HepG2 (cell line): Measurements from ENCODE around the gene AAGAB. TPM values are rescaled to one million over a fixed set of nuclear protein-coding genes. Genes with fewer than 3 reads are reported as not detected.
A peak's percentile ranks its signal among the peaks of the same experiment; 100 is the strongest.

ENCODE experiments used
- ATAC-seq: fragments of 200-7000 bp; cut with Tn5 transposase; 3 replicates; pipeline ENCODE4 v1.9.1; 2020; ENCODE audit warnings: mild to moderate bottlenecking, moderate library complexity
- BruUV-seq: library from RNA; stranded (reverse); fragments of 400-500 nt; replicated peaks from 2 replicates; lab custom pipeline; 2021; lab: Mats Ljungman, UMichigan
- CTCF ChIA-PET: fragments of 300-600 bp; formaldehyde crosslinking; extraction: SDS; loops from one replicate; lab custom pipeline; 2021; ENCODE audit warnings: low total read pairs, inconsistent platforms, low intra/inter-chr PET ratio; lab: Yijun Ruan, JAX
- POLR2A ChIA-PET: fragments of 350-600 bp; sonication (Branson Sonifier 250); formaldehyde crosslinking; loops from one replicate; lab custom pipeline; 2020; ENCODE audit warnings: antibody characterized with exemption, inconsistent platforms; lab: Yijun Ruan, JAX
- DNase-seq: peaks from one replicate; pipeline ENCODE4 v3.0.0-alpha.2; 2015; ENCODE audit warnings: low spot score
- FAIRE-seq: peaks from 3 replicates; lab custom pipeline; 2011; peaks lifted over from hg19 to GRCh38; lab: Jason Lieb, UNC
- H2AFZ ChIP-seq: one replicate; pipeline ENCODE4 v1.6.1; 2011; ENCODE audit warnings: low read length, inconsistent platforms
- H3K27ac ChIP-seq: fragments of 300-600 bp; 3 replicates; pipeline ENCODE4 v1.8.0; 2011; ENCODE audit warnings: mixed run types, mild to moderate bottlenecking, mixed read lengths, low read length, inconsistent platforms; ENCODE audit not compliant: insufficient read depth; ENCODE audit errors: extremely low read length
- H3K27me3 ChIP-seq, 2 experiments: fragments of 200-600 bp in 1 of 2; 2 replicates in 1 of 2; 3 replicates in 1 of 2; pipeline versions ENCODE4 v1.6.0 to v1.8.0; 2011; ENCODE audit warnings: low read length in 2 of 2, mild to moderate bottlenecking in 2 of 2, moderate library complexity in 2 of 2, inconsistent platforms in 1 of 2; ENCODE audit not compliant: insufficient read depth in 2 of 2, control insufficient read depth in 1 of 2
- H3K36me3 ChIP-seq, 2 experiments: fragments of 200-600 bp in 1 of 2; replicated peaks in 1 of 2; 2 replicates in 1 of 2; 3 replicates in 1 of 2; pipeline versions ENCODE4 v1.5.1 to v1.8.0; 2011; ENCODE audit warnings: low read length in 2 of 2, inconsistent platforms in 1 of 2; ENCODE audit not compliant: insufficient read depth in 2 of 2, control insufficient read depth in 1 of 2
- H3K4me1 ChIP-seq: 2 replicates; pipeline ENCODE4 v1.5.1; 2012; ENCODE audit warnings: low read length, inconsistent platforms; ENCODE audit not compliant: insufficient read depth
- H3K4me2 ChIP-seq: 2 replicates; pipeline ENCODE4 v1.6.0; 2011; ENCODE audit warnings: low read depth, low read length, inconsistent platforms
- H3K4me3 ChIP-seq, 3 experiments: fragments of 200-600 bp in 1 of 3; sonication (generic), shearing (Covaris generic) in 1 of 3; replicated peaks in 1 of 3; 2 replicates each; pipeline ENCODE4 v1.5.1; 2011 to 2016; ENCODE audit warnings: low read length in 3 of 3, inconsistent platforms in 2 of 3, low read depth in 2 of 3, mild to moderate bottlenecking in 2 of 3, control low read depth in 1 of 3, mixed read lengths in 1 of 3; ENCODE audit not compliant: insufficient read depth in 1 of 3
- H3K79me2 ChIP-seq: one replicate; pipeline ENCODE4 v1.6.1; 2011; ENCODE audit warnings: low read length, inconsistent platforms; ENCODE audit not compliant: insufficient read depth
- H3K9ac ChIP-seq: 2 replicates; pipeline ENCODE4 v1.6.0; 2011; ENCODE audit warnings: mild to moderate bottlenecking, low read depth, low read length, inconsistent platforms; ENCODE audit not compliant: insufficient read depth
- H3K9me3 ChIP-seq: 2 replicates; pipeline ENCODE4 v1.5.1; 2012; ENCODE audit warnings: mild to moderate bottlenecking, low read length
- H4K20me1 ChIP-seq: 2 replicates; pipeline ENCODE4 v1.6.0; 2011; ENCODE audit warnings: inconsistent platforms, mild to moderate bottlenecking, low read length, moderate library complexity; ENCODE audit not compliant: insufficient read depth
- ATF7 ChIP-seq, 2 experiments: fragments of 450-650 bp in 1 of 2; sonication (generic) in 1 of 2; formaldehyde crosslinking in 1 of 2; IDR thresholded peaks; 2 replicates each; pipeline versions ENCODE4 v1.4.0 to v1.6.1; 2016 to 2020; ENCODE audit warnings: antibody characterized with exemption in 1 of 2, mild to moderate bottlenecking in 1 of 2, missing genetic modification reagents in 1 of 2
- CREB1 ChIP-seq, 2 experiments: fragments of 450-650 bp in 1 of 2; IDR thresholded peaks; 2 replicates each; pipeline ENCODE4 v1.6.1; 2016 to 2017; ENCODE audit warnings: control low read depth in 1 of 2, mild to moderate bottlenecking in 1 of 2, missing compliant biosample characterization in 1 of 2, missing genetic modification characterization in 1 of 2
- ETS1 ChIP-seq: sonication (generic); formaldehyde crosslinking; IDR thresholded peaks from 2 replicates; pipeline ENCODE4 v1.4.0; 2020; ENCODE audit warnings: missing genetic modification reagents
- NCOA1 ChIP-seq: sonication (generic); formaldehyde crosslinking; IDR thresholded peaks from 2 replicates; pipeline ENCODE4 v1.9.0; 2021; ENCODE audit warnings: missing genetic modification reagents
- POGK ChIP-seq: sonication (generic); formaldehyde crosslinking; conservative IDR thresholded peaks from 2 replicates; pipeline ENCODE4 v1.8.0; 2022; ENCODE audit warnings: mild to moderate bottlenecking, moderate library complexity, missing genetic modification reagents
- TFDP2 ChIP-seq: sonication (generic); formaldehyde crosslinking; IDR thresholded peaks from 2 replicates; pipeline ENCODE4 v1.4.0; 2020; ENCODE audit warnings: missing genetic modification reagents
- WGBS: methylation state at CpG from one replicate; pipeline ENCODE4 v1.1.6; 2017; ENCODE audit warnings: low lambda C conversion rate; 5-methylcytosine and 5-hydroxymethylcytosine counted together
- in situ Hi-C: cut with HindIII; loops from 2 replicates; pipeline ENCODE4 v1.10.0; 2017; ENCODE audit warnings: low pct_unique_long_range_greater_than_20kb; ENCODE audit not compliant: extremely low pct_ligation_motif_present
- intact Hi-C: fragments of 100-400 bp; cut with micrococcal nuclease; formaldehyde crosslinking; loops from one replicate; pipeline ENCODE4 v1.10.0; 2022; ENCODE audit not compliant: unreplicated experiment
- polyA plus RNA-seq, 8 experiments: library from polyadenylated mRNA; depleted of rRNA in 3 of 8; stranded (reverse) in 7 of 8; unstranded in 1 of 8; fragments of >200 nt; fragmentation: Illumina TruSeq in 4 of 8; extraction: Trizol in 4 of 8; gene quantifications; 2 replicates each; pipeline versions ENCODE4 v1.2.1 to v1.2.3, GENCODE V29; 2011 to 2016; ENCODE audit warnings: low read depth in 4 of 8, missing spikeins in 1 of 8, mixed read lengths in 1 of 8; ENCODE audit not compliant: insufficient read depth in 1 of 8
- total RNA-seq, 5 experiments: library from RNA; depleted of rRNA; stranded (reverse); fragments of >200 nt; fragmentation: Illumina TruSeq; extraction: Trizol; gene quantifications; 2 replicates each; pipeline ENCODE4 v1.2.3, GENCODE V29; 2016; ENCODE audit warnings: low read depth in 1 of 5

Gene AAGAB
- total and polyA plus RNA-seq, 2 of the 13 experiments (the other 11 are each of a cell fraction or from before 2014, with no cell fraction given) = 8.0 to 34.9 TPM

- Histone ChIP-seq H2AFZ (no peak overlapping the region), H3K9ac (no peak overlapping the region), H4K20me1 (no peaks in the 10 kb centered on the region), H3K4me3 (no peak overlapping the region), H3K36me3 (no peaks in the 10 kb centered on the region)
- TF ChIP-seq ATF7 (IDR thresholded peaks at IDR 0.05) = peak; percentile 62
- TF ChIP-seq ATF7 (CRISPR knock-in tag; IDR thresholded peaks at IDR 0.05) = no peak
- TF ChIP-seq CREB1 (IDR thresholded peaks at IDR 0.05) = peak; percentile 70
- no peak for TF ChIP-seq CREB1 (CRISPR knock-in tag; IDR thresholded peaks at IDR 0.05)
- no peak for TF ChIP-seq POGK (CRISPR knock-in tag)
- TF ChIP-seq, all 625 proteins: peak for 2
- ChIA-PET POLR2A (no interaction called here), CTCF (no interaction called here)
- Histone ChIP-seq H3K9me3 (no peaks in the 10 kb centered on the region), H3K27me3 (no peaks in the 10 kb centered on the region; a peak in 1 of 5 replicates), H3K27ac (no peak overlapping the region), H3K4me2 (no peak overlapping the region), H3K4me1 (peaks cover 35% of the 10 kb centered on the region), H3K79me2 (peaks cover 13% of the 10 kb centered on the region)
- DNase-seq (no peak), FAIRE-seq (no peak), ATAC-seq (no peak)
- in situ Hi-C loops (no loop called here), intact Hi-C loops (no loop called here)
- BruUV-seq = no TSS peak
- 33% methylated on average over 3 of the region's 3 CpGs for WGBS
Observed at GRCh38 chr15:67256051-67256450, 1.6 kb upstream of the AAGAB start.

GRCh38 chr15:67253549-67254237 is 768 bp downstream of the AAGAB start:
- no peaks in the 10 kb centered on the region for H4K20me1 ChIP-seq
- peak overlapping the region; percentile 88 to 98 (median 92) for H3K4me3 ChIP-seq
- 6% methylated on average over 15 of the region's 15 CpGs for WGBS
- ATAC-seq = peak; percentile 5; the same call in 2 of the 3 replicates
- H3K9me3 ChIP-seq = no peaks in the 10 kb centered on the region
- peak overlapping the region; percentile 65 for H3K27ac ChIP-seq
- peaks cover 13% of the 10 kb centered on the region for H3K79me2 ChIP-seq
- no peaks in the 10 kb centered on the region for H3K36me3 ChIP-seq
- no peak for FAIRE-seq
- H3K27me3 ChIP-seq = no peaks in the 10 kb centered on the region; a peak in 1 of 5 replicates
- ChIA-PET CTCF (no interaction called here), POLR2A (interaction anchor here (1.0 to 1.4 kb wide), 3 partner anchors 14 to 587 kb away, joined by 3 to 4 read pairs (median 3); no protein-coding TSS in a partner anchor)
- intact Hi-C loops = loop anchor here (2.0 kb wide), 1 partner anchor 187 kb away; no protein-coding TSS in a partner anchor
- peak overlapping the region; percentile 90 for H3K4me2 ChIP-seq
- DNase-seq = no peak
- 0 out of 2 replicates have a peak, but pooled peaks have one; percentile 2 for TF ChIP-seq ETS1 (CRISPR knock-in tag)
- 0 out of 2 replicates have a peak, but pooled peaks have one; percentile 14 for TF ChIP-seq NCOA1 (CRISPR knock-in tag)
- no peak for TF ChIP-seq TFDP2
- H2AFZ ChIP-seq = peak overlapping the region; percentile 30
- in situ Hi-C loops = no loop called here
- peak overlapping the region; percentile 75 for H3K9ac ChIP-seq
- peaks cover 26% of the 10 kb centered on the region for H3K4me1 ChIP-seq
- TSS peak; percentile 67 for BruUV-seq
